HG03045 (cell line): ENCODE data around the gene ANKRD63.

Experiments used
- ATAC-seq: cut with Tn5 transposase; IDR thresholded peaks from one replicate; pipeline ENCODE4 v1.9.1; 2021; ENCODE audit warnings: mild to moderate bottlenecking, moderate library complexity; ENCODE audit not compliant: unreplicated experiment

ANKRD63 gene

GRCh38 chr15:40245666-40246450 lies 37.0 kb downstream of the ANKRD63 start:
- ATAC-seq: no peak

GRCh38 chr15:40244961-40245523 lies 37.8 kb downstream of the ANKRD63 start:
- no peak for ATAC-seq

GRCh38 chr15:40243126-40243810 lies 39.6 kb downstream of the ANKRD63 start:
- no peak for ATAC-seq

GRCh38 chr15:40242601-40243000 lies 40.3 kb downstream of the ANKRD63 start:
- ATAC-seq: no peak

GRCh38 chr15:40242213-40242599 lies 40.7 kb downstream of the ANKRD63 start:
- no peak for ATAC-seq

GRCh38 chr15:40241269-40242212 lies 41.3 kb downstream of the ANKRD63 start:
- no peak for ATAC-seq

GRCh38 chr15:40240619-40241221 lies 42.1 kb downstream of the ANKRD63 start:
- no peak for ATAC-seq

GRCh38 chr15:40239693-40240618 lies 42.9 kb downstream of the ANKRD63 start:
- ATAC-seq: no peak

GRCh38 chr15:40239404-40239692 lies 43.5 kb downstream of the ANKRD63 start:
- ATAC-seq: no peak

- ATAC-seq: no peak
Observed at GRCh38 chr15:40238532-40239403, 44.1 kb downstream of the ANKRD63 start, which contains the start of gene PAK6. Gene PAK6 (plus strand): TSS chr15:40239063. CDS start chr15:40264786, 25,723 bp downstream.

- no peak for ATAC-seq
Observed at GRCh38 chr15:40235201-40235885, 47.5 kb downstream of the ANKRD63 start.

- no peak for ATAC-seq
Observed at GRCh38 chr15:40234783-40235182, 48.1 kb downstream of the ANKRD63 start.

GRCh38 chr15:40233727-40234577 lies 48.9 kb downstream of the ANKRD63 start:
- ATAC-seq: no peak

GRCh38 chr15:40232625-40233070 lies 50.2 kb downstream of the ANKRD63 start:
- ATAC-seq: no peak
